ENCODE measurements around the gene NT5C3A.
A peak's percentile ranks its signal among the peaks of the same experiment; 100 is the strongest.
"Not testable (repeated sequence)": the region's sequence is repeated elsewhere in the genome, so short reads cannot be mapped to it uniquely, and the experiment has no call there.

Gene NT5C3A

GRCh38 chr7:33062023-33062781 is at the start of gene NT5C3A:
Gene NT5C3A, minus strand, starts transcription at chr7:33062776. Its CDS starts 71 bp downstream, at chr7:33062705.
- DNase-seq: peak; percentile 31

- no peak for DNase-seq
These were observed 49.0 kb upstream of the NT5C3A start for GRCh38 chr7:33111614-33112013.

GRCh38 chr7:33109758-33110238 is 47.2 kb upstream of the NT5C3A start:
- DNase-seq: no peak

GRCh38 chr7:33109005-33109757 is 46.6 kb upstream of the NT5C3A start, which contains the start of gene RP9:
Gene RP9, minus strand, starts transcription at chr7:33109404. Its CDS starts 32 bp downstream, at chr7:33109372.
- peak; percentile 81 for DNase-seq

- peak; percentile 35 for DNase-seq
These were observed 46.0 kb upstream of the NT5C3A start for GRCh38 chr7:33108554-33109004.

GRCh38 chr7:33107136-33108066 is 44.8 kb upstream of the NT5C3A start:
- peak; percentile 17 for DNase-seq

GRCh38 chr7:33101906-33102305 is 39.3 kb upstream of the NT5C3A start:
- no peak for DNase-seq

GRCh38 chr7:33100770-33101169 is 38.2 kb upstream of the NT5C3A start:
- no peak for DNase-seq

GRCh38 chr7:33099154-33099940 is 36.8 kb upstream of the NT5C3A start:
- DNase-seq: no peak

GRCh38 chr7:33094745-33095275 is 32.2 kb upstream of the NT5C3A start:
- DNase-seq: not testable (repeated sequence)

- DNase-seq: no peak
These were observed 30.7 kb upstream of the NT5C3A start for GRCh38 chr7:33093266-33093665.

- no peak for DNase-seq
These were observed 29.1 kb upstream of the NT5C3A start for GRCh38 chr7:33091641-33092191.

- no peak for DNase-seq
These were observed 28.5 kb upstream of the NT5C3A start for GRCh38 chr7:33091111-33091531.

- DNase-seq: no peak
These were observed 26.6 kb upstream of the NT5C3A start for GRCh38 chr7:33089142-33089541.

- no peak for DNase-seq
These were observed 25.3 kb upstream of the NT5C3A start for GRCh38 chr7:33087858-33088257.

GRCh38 chr7:33087356-33087755 is 24.8 kb upstream of the NT5C3A start:
- no peak for DNase-seq

- DNase-seq: no peak
These were observed 17.5 kb upstream of the NT5C3A start for GRCh38 chr7:33079763-33080690.

GRCh38 chr7:33079096-33079495 is 16.5 kb upstream of the NT5C3A start:
- no peak for DNase-seq

- DNase-seq: no peak
These were observed 14.2 kb upstream of the NT5C3A start for GRCh38 chr7:33076737-33077136.

Measured in activated naive CD4-positive, alpha-beta T cell treated with anti-CD3 and anti-CD28 coated beads, Interleukin-2, amount 50 U/mL, for 16 hours (primary cell).